GM18858 (cell line): Measurements from ENCODE around the gene NTM.
"Not testable (repeated sequence)": the region's sequence is repeated elsewhere in the genome, so short reads cannot be mapped to it uniquely, and the experiment has no call there.

Source experiments
- ATAC-seq: cut with Tn5 transposase; IDR thresholded peaks from one replicate; pipeline ENCODE4 v1.9.1; 2021; ENCODE audit not compliant: unreplicated experiment

The NTM gene

DNA sequence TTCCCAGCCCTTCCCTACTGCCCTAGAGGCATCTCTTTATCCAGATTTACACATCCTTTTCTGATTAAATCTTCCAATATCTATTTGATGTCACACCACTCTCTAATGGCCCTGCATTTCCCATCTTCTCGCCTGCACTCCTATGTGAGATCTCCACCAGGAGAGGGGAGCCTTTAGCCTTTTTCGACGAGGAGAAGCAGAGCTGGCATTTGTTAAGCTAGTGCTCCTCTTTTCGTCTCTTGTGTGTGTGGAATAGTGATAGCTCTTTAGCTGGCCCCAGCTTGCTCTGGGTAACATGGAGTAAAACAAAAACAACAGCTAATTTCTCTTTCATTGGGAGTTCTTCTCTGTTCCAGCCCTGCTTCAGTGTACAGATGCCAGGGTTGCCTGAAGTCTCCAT, 536.5 kb downstream of the NTM start:
- no peak for ATAC-seq

DNA sequence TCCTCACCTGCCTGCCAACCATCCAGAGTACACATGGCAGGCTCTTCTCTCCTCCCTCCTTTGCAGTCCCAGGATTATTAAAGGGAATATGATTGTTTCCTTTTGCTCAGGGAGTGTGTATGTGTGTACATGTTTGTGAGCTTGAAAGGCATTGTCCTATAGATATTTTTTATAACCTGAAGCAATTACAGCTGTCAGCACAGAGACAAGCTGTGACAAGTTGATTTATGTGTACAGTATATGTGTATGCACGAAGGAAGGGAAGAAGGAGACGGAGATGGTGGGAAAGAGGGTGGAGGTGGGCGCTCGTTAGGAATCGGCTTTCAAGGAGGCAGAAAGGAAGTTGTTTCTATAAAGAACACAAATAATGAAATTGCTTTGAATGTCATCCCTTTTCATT, 537.0 kb downstream of the NTM start:
- no peak for ATAC-seq

DNA sequence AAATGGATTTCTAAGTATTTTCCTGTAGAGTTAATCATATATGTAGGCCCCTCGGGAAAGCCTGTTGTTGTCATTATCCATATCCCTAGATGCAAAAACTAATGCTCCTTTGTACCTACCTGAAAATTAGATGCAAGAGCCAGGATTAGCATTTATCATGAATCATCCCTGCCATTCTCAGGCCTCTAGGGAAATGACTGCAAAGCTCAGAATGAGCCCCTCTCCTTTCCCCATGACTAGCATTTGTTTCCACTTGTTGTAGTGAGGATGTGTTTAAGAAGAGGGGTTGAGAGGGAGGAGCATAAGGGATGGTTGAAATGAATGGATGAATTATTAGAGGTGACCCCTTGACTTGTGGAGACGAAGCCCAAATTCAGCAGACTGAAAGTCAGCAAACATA, 537.9 kb downstream of the NTM start:
- ATAC-seq, result no peak

GRCh38 chr11:131909426-131910177, 539.2 kb downstream of the NTM start:
- no peak for ATAC-seq

- ATAC-seq, result no peak
These were observed 539.7 kb downstream of the NTM start for GRCh38 chr11:131910178-131910522.

- no peak for ATAC-seq
These were observed 540.3 kb downstream of the NTM start for GRCh38 chr11:131910523-131911387.

DNA sequence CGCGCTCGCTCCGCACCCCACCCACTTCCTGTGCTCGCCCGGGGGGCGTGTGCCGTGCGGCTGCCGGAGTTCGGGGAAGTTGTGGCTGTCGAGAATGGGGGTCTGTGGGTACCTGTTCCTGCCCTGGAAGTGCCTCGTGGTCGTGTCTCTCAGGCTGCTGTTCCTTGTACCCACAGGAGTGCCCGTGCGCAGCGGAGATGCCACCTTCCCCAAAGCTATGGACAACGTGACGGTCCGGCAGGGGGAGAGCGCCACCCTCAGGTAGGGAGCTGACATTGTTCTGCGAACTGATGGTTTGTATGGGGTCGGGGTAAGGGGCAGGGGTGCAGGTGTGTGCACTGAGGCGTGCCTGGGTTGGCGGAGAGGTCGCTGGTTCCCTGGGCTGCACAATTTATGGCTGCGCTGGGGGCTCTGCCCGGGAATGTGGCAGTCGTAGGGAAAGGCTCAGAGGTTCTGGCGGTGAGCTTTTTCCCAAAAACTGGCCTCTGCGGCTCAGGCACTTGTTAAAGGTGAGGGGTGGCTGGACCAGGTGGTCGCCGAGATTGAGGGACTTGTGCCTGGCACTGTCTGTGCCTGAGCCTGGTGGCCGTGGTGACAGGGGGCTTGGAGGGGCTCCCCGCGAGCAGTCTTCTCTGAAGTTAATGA, 541.1 kb downstream of the NTM start:
- ATAC-seq, result not testable (repeated sequence)

GRCh38 chr11:131912134-131912533, 541.7 kb downstream of the NTM start:
- no peak for ATAC-seq

DNA sequence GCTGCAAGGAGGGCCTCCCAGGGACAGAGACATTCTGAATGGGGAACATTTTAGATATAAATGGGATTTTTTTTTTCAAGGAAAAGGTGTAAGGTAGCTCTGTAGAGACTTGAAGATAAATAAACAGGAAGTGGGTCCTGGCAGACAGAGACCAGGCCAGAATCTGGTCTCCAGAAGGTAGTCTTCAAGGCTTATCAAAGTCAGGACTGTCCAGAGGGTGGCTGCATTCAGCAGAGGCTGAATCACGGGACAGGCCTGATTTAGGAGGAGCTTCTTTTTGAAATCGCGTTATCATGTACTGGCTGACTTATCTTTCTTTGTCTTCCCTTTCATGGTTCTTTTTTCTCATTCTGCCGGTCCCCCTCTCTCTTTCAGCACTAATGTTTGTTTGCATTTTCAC, 542.9 kb downstream of the NTM start:
- no peak for ATAC-seq

DNA sequence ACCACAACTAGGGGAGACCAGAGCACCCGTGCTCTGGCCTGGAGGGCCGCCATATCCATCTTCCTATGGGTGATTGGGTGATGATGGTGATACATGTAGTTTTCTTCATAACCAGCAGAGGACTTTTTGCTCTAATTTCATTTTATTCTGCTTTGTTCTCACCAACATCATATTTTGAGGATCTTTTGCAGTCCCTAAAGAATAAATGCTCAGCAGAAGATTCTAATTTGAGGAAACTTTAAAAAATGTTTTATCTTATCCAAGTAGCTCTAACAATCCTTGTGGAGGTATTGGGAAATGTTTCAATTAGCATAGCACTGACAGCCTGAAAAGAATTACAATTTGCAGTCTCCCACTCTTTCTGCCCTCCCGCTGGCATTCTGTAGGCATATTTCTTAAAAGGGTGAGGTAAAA, 544.0 kb downstream of the NTM start:
- no peak for ATAC-seq

DNA sequence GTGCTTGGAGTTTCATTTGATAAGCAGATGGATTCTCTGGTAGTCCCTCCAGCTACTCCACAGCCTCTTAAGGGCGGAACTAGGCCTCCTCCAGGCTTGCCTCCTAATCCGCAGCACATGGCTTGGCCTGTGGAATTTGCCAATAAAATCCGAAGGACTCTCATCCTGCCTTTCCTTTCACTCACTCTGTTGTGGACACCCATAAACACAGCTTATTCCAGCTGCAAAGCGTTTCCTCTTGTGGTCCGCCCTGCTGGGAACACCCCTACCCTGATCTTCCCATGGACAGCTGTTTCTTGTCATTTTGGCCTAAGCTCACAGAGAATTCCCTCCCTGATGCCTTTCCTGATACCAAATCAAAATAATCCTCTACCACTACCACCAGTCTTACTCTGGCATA, 546.2 kb downstream of the NTM start:
- ATAC-seq, result no peak

DNA sequence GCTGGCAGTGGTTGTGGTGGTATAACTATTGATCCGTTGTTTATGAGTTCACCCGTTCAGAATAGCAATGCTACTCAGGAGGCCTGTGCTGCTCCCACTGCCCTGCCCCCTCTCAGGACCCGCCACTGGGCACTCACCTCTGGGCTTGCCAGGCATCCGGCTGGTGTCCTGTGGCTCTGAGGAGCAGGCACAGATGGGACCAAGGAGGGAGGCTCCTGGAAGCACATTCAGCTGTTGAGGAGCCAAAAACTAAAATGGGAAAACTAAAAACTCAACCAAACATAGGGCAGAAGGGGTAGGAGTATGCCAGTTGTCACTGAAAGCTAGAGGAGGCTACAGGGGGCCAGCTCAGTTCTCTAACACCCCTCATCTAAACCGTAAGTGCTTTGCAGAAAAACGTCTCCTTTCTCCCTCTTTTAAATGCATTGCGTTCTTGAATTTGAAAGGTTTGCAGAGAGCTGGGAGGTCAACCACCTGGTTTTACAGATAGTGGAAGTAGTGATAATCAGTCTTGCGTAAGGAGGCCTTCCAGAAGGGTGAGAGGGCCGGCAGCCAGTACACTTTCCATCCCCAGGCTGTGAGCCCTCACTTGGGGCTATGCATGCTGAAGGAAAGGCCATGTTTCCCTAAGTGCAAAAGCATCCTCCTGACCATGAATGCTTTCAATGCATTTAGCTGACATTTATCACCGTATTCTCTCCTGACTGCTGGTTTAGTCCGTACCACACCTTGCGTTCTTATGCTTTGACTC, 547.4 kb downstream of the NTM start:
- no peak for ATAC-seq

GRCh38 chr11:131918663-131919062, 548.2 kb downstream of the NTM start:
- no peak for ATAC-seq

DNA sequence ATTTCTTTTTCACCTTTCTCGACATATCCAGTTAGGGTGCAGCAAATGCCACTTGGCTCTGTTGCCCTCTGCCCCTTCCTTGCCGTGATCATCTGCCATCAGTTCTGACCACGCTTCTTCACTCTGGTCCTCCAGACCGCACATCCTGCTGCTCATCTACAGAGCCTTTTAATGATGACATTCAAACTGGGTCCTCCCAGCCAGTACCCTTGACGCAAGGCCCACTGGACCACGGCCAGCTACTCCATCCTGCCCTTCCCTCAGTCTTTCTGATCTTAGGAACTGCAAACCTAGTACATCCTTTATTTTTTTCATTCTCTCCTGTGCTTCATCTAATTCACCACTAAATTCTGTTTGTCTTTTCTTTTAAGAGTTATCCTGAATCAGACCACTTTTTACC, 551.8 kb downstream of the NTM start:
- no peak for ATAC-seq

- ATAC-seq, result no peak
These were observed 552.9 kb downstream of the NTM start for GRCh38 chr11:131923309-131923708.

GRCh38 chr11:131924001-131924400, 553.6 kb downstream of the NTM start:
- no peak for ATAC-seq

DNA sequence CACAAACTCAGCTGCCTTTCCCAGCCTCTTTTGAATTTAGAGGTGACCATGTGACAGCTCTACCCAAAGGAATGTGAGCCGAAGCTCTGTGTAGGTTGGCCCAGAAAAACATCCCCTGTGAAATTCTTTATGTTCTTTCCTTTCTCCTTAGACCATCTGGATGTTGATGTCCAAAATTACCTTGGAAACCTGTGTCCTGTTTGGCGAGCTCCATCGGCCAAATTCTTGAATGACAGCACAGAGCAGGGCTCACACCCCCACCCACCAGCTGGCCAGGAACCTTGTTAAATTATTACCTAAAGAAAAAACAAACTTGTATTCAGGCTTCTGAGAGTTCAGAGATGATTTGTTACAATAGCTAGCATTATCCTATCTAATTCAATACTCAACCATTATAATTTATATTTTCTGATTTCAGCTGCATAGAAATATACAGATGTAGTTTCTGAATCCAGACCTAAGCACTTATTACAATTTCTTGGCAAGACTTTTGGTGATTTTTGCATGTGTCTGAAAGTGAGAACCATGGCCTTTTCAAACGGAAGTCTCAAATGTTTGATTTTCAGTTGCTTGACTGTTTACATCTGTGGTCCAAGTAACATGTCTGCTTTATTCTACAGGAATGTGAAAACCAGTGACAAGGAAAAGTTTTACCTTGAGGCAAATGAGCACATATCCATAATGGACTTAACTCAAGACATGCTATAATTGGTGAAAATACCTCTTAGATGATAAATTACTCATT, 554.2 kb downstream of the NTM start:
- ATAC-seq, result no peak

DNA sequence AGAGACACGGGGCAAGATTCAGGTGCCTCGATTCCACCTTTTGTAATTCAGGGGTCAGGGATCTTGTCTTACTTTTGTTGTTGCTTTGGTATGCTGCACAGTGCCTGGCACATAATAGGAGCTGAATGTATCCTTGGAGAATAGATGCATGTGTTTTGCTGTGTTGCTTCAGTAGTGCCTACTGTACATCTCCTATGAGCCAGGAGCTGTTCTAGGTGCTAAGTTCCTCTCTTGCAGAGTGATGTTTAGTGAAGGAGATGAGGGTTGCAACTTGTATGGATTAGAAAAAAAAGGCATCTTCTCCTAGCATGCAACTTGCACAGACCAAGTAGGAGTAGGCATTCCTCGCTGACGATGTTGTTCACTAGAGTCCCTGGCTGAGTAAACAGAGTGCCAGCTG, 555.4 kb downstream of the NTM start:
- ATAC-seq, result no peak

DNA sequence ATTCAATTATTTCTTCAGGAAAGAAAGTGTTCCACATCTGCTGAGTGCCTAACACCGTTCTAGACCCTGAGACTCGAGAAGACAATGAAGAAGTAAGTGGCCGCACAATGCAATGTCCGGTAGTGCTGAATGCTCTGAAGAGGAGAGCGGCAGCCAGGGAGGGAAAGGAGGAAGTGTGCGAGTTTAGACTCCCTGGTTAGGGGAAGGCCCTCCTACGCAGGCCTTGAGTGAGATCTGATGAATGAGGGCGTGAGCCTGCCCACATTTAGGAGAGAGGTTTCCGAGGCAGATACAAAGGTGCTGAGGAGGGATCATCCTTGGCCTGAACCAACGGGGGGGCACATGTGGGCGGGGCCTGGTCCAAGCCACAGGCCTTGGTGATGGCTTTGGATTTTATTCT, 558.6 kb downstream of the NTM start:
- no peak for ATAC-seq

DNA sequence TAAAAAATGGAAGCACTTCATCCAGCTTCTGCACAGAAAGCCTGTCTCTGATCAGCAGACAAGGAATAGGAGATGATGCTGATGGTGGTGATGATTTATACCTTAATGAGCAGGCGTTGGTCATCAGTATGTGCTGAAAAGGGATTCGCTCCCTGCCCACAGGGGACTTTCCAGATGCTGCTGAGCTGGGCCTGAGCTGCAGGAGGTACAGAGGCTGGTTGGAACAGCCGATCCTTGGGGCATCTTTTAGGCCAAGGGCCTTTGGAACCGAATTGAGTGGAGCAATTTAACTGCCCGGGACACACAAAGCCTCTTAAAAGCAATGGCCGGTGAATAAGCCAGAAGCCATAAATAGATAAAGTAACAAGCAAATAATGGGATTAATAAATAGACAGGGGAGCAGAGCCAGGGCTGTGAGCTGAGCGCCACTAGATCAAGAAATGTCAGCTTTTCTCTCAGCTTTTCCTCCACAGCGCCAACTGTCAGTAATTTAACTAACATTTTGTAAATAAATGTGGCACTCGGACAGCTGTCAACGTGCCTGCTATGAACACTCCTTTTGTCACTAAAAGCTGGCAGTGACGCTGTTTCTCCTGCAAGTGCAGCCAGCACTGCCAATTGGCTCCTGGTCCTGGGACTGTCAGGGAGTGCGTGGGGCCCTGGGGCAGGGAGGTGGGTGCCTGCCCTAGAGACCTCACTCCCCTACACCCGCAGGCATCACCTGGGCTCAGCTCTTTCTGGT, 562.3 kb downstream of the NTM start:
- no peak for ATAC-seq
